GM21526 (cell line): ENCODE results near the gene DDX23.
"Not testable (repeated sequence)": the region's sequence is repeated elsewhere in the genome, so short reads cannot be mapped to it uniquely, and the experiment has no call there.

Experiments
- ATAC-seq: cut with Tn5 transposase; IDR thresholded peaks from one replicate; pipeline ENCODE4 v1.9.1; 2021; ENCODE audit warnings: moderate library complexity; ENCODE audit not compliant: unreplicated experiment, low FRiP score

DDX23 gene

DNA sequence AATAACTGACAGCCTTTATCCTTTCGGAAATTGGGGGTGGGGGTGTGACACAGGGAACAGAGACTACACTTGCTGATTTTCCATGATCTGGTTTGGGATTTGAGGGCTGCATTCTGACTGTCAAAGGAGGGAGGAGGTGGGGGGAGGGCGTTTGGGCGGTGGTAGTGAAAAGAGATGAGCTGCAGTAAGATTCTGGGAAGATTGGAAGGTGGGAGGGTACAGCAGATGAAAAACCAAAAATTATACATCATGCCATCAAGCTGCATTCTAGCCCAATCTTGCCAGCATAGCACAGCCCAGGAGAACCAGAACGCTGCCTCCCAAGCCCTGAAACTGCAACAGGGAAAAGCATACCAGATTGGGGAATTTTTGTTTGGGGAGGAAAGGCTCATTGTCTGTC is 11.3 kb upstream of the DDX23 start:
- ATAC-seq = no peak

DNA sequence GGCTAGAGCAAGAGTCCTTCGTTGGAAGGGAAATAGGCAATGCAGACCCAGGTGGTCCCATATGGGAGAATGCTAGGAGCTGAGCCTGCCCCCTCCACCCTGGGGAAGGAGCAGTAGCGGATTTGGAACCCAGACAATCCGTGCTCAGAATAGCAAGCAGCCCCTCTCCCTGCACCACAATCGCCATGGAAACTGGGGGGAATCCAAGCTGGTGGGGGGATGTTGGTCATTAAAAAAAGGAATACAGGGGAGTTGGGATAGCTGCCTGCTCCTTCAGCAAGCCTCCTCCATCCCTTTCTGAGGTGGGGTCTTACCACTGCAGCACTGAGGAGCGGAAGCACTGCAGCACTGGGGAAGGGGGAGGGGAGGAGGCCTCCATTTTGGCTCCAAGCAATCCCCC is 10.8 kb upstream of the DDX23 start:
- no peak for ATAC-seq

DNA sequence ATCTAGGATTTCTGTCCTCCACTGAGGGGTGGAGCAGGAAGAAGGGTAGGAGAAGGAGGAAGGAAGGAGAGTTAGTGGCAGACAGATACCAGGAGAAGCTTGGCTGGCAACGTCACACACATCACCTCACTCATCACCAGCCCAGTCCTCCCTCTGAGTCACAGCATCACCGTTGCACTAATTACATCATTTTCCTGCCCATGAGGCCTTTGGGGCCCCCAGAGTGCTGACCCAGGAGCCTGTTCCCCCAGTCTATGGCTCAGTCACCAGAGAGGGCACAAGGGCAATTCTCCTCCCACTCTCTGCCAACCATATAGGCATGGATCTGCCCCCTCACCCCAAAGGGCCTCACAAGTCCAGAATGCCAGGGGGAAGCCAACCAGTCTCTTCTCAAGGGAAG is 9.1 kb upstream of the DDX23 start:
- no peak for ATAC-seq

DNA sequence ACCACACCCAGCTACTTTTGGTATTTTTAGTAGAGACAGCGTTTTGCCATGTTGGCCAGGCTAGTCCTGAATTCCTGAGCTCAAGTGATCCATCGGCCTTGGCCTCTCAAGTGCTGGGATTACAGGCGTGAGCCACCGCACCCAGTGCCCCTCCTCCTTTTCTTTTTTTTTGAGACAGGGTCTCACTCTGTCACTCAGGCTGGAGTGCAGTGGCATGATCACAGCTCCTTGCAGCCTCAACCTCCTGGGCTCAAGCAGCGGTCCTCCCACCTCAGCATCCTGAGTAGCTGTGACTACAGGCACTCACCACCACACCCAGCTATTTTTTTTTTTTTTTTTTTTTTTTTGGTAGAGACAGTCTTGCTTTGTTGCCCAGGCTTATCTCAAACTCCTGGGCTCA is 8.3 kb upstream of the DDX23 start:
- ATAC-seq = not testable (repeated sequence)

- ATAC-seq = no peak
Observed at GRCh38 chr12:48859607-48860006, 7.6 kb upstream of the DDX23 start.

GRCh38 chr12:48858043-48858442 is 6.1 kb upstream of the DDX23 start:
- no peak for ATAC-seq

- ATAC-seq = no peak
Observed at GRCh38 chr12:48857278-48857994, 5.5 kb upstream of the DDX23 start.

- ATAC-seq = no peak
Observed at GRCh38 chr12:48856379-48856778, 4.4 kb upstream of the DDX23 start.

GRCh38 chr12:48854932-48855331 is 3.0 kb upstream of the DDX23 start:
- not testable (repeated sequence) for ATAC-seq

DNA sequence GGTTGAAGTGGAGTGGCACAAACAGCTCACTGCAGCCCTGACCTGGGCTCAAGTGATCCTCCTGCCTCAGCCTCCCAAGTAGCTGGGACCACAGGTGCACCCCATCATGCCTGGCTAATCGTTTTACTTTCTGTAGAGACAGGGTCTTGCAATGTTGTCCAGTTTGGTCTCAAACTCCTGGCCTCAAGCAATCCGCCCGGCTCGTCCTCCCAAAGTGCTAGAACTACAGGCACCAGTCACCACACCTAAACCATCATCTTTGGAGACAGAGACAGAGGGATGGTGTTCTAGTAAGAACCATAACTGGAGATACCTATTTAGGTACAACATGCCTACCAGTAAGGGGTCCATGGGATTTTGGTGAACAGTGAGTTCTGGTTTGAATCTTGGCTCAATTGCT is 2.5 kb upstream of the DDX23 start:
- no peak for ATAC-seq

DNA sequence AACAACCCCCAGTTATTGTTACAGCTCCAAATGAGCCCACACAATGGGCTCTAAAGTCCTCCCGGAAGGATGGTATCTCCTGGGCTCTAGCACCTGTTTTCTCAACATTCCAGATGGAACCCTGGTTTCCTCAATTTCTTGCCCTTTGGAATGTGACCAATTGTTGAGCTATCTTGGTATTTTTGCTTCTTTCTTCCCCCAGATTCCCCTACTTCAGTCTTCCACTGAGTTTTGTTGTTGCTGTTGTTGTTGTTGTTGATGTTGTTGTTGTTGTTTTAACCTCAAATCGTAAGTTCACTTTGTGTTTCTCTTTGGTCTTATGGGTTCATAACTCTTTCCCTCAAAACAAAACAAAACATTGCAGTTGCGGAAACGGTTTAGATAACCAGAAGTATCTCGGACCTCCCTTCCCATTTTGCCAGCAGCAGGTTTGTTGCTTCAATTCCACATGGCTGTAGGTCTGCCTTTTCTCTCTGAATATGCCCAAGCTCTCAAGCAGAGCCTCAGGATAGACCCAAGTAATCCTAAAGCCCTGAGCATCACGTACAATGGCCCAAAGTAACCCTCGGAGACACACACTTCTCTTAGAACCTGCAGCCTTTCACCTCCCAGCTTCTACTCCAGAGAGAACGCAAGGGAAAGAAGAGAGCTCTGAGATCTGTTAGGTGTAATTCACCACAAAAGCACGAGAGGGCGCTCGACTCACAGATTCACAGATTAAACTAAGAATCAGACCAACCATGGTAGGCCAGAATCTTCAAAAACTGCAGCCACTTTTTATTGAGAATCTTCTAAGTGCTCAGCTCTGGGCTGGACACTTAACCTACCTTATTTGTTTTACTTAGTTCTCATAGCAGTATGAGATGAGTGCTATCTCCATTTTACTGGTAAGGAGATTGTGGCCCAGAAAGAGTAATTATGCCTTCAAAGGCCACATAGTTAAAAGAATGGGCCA is 1.0 kb upstream of the DDX23 start:
- no peak for ATAC-seq

DNA sequence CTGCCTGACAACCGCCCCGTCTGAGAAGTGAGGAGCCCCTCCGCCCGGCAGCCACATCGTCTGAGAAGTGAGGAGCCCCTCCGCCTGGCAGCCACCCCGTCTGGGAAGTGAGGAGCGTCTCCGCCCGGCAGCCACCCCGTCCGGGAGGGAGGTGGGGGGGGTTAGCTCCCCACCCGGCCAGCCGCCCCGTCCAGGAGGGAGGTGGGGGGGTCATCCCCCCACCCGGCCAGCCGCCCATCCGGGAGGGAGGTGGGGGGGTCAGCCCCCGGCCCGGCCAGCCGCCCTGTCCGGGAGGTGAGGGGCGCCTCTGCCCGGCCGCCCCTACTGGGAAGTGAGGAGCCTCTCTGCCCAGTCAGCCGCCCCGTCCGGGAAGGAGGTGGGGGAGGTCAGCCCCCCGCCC is 9.9 kb downstream of the DDX23 start:
- ATAC-seq = not testable (repeated sequence)

GRCh38 chr12:48838048-48838447 is 13.9 kb downstream of the DDX23 start:
- no peak for ATAC-seq

DNA sequence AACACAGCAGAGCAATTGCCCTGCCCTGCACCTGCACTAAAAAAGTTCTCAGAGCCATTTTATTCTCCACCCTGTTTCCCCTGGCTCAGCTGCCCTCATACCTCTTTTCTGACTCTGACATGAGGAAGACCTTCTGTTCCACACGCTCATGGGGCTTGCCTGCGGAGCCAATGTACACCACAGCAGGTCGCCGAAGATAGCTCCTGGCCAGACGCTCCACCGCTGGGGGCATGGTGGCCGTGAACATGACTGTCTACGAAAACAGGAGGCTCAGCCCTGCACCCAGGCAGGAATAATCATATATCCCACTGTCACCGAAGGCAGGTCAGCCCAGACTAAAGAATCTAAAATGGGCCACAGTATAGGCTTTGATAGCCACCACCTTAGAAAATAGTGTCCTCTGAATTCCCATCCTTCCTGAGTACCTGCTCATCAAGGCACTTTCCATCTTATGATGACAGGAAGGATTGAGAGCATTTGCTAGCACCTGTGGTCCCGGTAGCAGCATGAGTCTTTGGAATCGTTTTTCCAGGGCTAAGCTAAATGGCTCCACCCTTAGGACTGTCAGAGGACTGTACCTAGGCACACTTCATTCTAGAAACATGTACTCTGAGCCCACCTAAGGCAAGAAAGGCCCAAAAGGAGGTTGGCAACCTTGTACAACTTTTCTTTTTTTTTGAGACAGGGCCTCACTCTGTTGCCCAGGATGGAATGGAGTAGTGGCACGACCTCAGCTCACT is 19.5 kb downstream of the DDX23 start:
- ATAC-seq = no peak

DNA sequence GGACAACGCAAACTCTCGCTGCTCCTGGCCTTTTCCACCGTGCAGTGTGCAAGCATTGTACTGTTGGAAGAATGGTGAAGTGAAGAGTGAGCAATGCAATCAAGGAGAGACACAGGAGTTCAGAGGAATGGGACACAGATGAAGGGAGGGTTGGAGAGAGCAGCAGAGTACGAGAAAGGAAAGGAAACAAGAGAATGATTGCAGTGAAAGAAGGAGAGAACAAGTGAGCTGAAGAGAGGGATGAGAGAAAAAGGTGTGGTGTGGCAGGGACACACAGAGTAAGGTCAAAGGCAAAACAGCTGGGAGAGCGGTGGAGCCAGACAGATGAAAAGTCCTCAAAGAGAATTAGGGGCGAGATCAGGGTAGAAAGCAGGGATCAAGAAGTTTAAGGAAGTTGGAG is 20.7 kb downstream of the DDX23 start:
- no peak for ATAC-seq

DNA sequence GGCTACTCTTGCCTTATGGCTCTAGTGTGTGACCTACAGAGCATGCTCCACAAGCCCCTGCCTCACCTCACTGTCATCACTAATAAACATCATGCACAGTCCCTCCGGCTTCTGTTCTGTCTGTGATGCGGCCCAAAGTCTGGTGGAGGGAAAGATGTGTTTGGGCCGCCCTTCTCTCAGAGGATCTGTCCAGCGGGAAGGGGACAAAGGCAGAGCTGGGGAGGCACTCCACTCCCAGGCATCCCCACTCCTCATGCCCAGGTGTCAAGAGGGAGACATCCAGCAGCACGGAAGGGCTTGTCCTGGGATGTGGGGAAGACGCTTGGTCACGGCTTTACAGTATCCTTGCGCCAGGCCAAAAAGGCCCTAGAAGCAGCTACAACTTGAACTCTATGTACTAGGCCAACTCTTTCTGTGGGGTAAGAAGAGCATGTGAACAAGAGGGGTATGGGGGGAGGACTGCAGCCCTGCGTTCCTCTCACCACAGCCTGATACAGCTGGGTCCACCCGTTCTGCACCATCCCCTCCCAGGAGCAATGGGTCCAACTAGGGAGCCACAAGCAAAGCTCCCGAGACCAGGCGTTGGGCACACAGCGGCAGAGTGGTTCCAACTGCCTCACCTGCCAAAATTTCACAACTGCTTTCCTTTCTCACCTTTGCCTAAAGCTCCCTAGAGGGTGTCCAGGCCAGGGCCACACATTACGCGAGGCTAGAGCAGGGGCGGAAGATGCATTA is 23.0 kb downstream of the DDX23 start:
- no peak for ATAC-seq

GRCh38 chr12:48828293-48828692 is 23.7 kb downstream of the DDX23 start:
- no peak for ATAC-seq

DNA sequence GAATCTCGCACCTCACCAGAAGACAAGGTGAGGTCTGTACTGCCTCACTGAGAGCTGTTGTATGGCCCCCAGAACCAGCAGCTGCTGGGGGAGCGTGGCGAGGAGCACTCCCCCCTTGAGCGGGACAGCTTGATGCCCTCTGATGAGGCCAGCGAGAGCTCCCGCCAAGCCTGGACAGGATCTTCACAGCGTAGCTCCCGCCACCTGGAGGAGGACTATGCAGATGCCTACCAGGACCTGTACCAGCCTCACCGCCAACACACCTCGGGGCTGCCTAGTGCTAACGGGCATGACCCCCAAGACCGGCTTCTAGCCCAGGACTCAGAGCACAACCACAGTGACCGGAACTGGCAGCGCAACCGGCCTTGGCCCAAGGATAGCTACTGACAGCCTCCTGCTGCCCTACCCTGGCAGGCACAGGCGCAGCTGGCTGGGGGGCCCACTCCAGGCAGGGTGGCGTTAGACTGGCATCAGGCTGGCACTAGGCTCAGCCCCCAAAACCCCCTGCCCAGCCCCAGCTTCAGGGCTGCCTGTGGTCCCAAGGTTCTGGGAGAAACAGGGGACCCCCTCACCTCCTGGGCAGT is 24.4 kb downstream of the DDX23 start:
- no peak for ATAC-seq

GRCh38 chr12:48827026-48827425 is 24.9 kb downstream of the DDX23 start:
- ATAC-seq = no peak

DNA sequence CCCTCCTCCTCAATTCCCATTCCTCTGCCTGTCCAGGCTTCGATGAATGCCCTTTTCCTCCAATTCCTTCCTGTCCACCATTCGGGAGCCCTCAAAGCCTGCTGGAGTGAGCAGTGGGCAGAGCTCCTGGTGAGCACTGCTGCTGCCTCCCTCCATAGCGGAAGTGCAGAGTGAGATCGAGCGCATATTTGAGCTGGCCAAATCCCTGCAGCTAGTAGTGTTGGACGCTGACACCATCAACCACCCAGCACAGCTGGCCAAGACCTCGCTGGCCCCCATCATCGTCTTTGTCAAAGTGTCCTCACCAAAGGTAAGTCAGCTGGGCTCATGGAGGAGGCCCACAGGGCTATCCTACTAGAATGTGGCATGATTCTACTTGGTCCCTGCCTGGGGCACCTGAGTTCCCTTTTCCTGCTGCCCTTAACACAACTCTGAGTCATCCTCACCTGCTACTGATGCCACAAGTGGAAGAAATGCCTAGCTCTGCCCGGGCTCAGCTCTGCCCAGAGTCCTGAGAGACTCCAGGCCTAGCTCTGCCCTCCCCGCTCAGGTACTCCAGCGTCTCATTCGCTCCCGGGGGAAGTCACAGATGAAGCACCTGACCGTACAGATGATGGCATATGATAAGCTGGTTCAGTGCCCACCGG is 25.6 kb downstream of the DDX23 start:
- ATAC-seq = no peak
